Measurements from ENCODE around the gene CDH5.

DNA sequence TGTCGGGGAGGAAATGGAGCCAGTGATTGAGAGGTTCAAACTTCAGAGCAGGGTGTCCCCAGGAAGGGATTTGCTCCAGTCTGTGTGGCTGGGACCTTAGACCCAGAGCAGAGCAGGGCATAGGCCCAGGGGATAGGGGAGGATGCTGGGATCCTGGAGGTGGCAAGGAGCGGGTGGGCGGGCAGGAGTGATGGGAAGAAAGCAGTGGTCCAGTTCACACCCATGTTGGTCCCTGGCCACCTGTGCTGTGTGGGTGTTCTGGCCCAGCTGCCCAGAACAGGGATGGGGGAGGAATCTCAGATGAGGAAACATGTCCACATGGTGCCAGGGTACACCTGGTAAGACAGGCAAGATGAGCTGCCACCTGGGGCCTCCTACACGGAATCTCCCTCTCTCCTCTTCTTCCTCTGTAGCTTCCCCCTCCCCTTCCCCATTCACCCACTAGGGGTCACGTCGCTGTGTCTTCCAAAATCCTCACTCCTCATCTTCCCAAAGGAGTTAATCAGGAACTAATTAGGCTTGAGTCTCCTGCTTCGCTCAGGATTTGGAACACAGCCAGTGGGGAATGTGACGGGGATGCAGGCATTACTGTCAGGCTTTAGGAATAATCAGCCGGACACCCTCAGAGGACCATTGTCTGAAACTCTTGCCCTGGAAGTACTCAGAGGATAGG is 62.9 kb downstream of the CDH5 start:
- TF ChIP-seq, protein P1, sequence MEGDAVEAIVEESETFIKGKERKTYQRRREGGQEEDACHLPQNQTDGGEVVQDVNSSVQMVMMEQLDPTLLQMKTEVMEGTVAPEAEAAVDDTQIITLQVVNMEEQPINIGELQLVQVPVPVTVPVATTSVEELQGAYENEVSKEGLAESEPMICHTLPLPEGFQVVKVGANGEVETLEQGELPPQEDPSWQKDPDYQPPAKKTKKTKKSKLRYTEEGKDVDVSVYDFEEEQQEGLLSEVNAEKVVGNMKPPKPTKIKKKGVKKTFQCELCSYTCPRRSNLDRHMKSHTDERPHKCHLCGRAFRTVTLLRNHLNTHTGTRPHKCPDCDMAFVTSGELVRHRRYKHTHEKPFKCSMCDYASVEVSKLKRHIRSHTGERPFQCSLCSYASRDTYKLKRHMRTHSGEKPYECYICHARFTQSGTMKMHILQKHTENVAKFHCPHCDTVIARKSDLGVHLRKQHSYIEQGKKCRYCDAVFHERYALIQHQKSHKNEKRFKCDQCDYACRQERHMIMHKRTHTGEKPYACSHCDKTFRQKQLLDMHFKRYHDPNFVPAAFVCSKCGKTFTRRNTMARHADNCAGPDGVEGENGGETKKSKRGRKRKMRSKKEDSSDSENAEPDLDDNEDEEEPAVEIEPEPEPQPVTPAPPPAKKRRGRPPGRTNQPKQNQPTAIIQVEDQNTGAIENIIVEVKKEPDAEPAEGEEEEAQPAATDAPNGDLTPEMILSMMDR (IDR thresholded peaks at IDR 0.05; ENCODE audit: insufficient read depth, low read length, poor library complexity, severe bottlenecking) = no peak
- TF ChIP-seq EZH2phosphoT487 (conservative IDR thresholded peaks at IDR 0.05; ENCODE audit: low read length) = no peak

All from SU-DHL-6 (cell line).